ENCODE results near the gene SCIN. TPM values are rescaled to one million over a fixed set of nuclear protein-coding genes. Genes with fewer than 3 reads are reported as not detected.

SCIN gene
- total and polyA plus RNA-seq, 3 experiments from 2014 or later = 0.29 to 0.35 TPM; not detected in 1

- Histone ChIP-seq H3K27ac (ENCODE audit: low read depth, low read length) (no peak overlapping the region), H3K4me1 (ENCODE audit: insufficient read depth, low read length) (no peaks in the 10 kb centered on the region), H3K4me3 (ENCODE audit: low read length) (no peak overlapping the region), H3K36me3 (ENCODE audit: insufficient read depth, low read length) (no peaks in the 10 kb centered on the region), H3K9me3 (ENCODE audit: low read length) (no peaks in the 10 kb centered on the region), H3K27me3 (ENCODE audit: insufficient read depth, low read length, poor library complexity, severe bottlenecking) (no peaks in the 10 kb centered on the region)
- H3K27me3 Mint-ChIP-seq = peaks cover 6 to 12% of the 10 kb centered on the region in 2 donors
- no peaks in the 10 kb centered on the region for H3K4me1 Mint-ChIP-seq
- H3K27ac Mint-ChIP-seq = no peak overlapping the region
- H3K9me3 Mint-ChIP-seq = peaks cover 0 to 1% (median 0%) of the 10 kb centered on the region in 5 donors
- POLR2A ChIA-PET = no interaction called here
- CTCF ChIA-PET = no interaction called here
- no peak for DNase-seq
- H3K4me3 Mint-ChIP-seq = no peak overlapping the region
- no peaks in the 10 kb centered on the region for H3K36me3 Mint-ChIP-seq
Observed at GRCh38 chr7:12609561-12609960, 39.0 kb downstream of the SCIN start.

GRCh38 chr7:12610899-12611298 is 40.4 kb downstream of the SCIN start:
- Histone ChIP-seq H3K4me3 (ENCODE audit: low read length) (no peak overlapping the region), H3K27me3 (ENCODE audit: insufficient read depth, low read length, poor library complexity, severe bottlenecking) (no peaks in the 10 kb centered on the region), H3K27ac (ENCODE audit: low read depth, low read length) (no peak overlapping the region), H3K9me3 (ENCODE audit: low read length) (no peaks in the 10 kb centered on the region), H3K36me3 (ENCODE audit: insufficient read depth, low read length) (no peaks in the 10 kb centered on the region), H3K4me1 (ENCODE audit: insufficient read depth, low read length) (no peaks in the 10 kb centered on the region)
- DNase-seq = no peak
- H3K9me3 Mint-ChIP-seq = no peaks in the 10 kb centered on the region
- no peak overlapping the region for H3K27ac Mint-ChIP-seq
- no peak overlapping the region for H3K4me3 Mint-ChIP-seq
- H3K4me1 Mint-ChIP-seq = no peaks in the 10 kb centered on the region
- ChIA-PET CTCF (no interaction called here), POLR2A (no interaction called here)
- H3K27me3 Mint-ChIP-seq = peaks cover 6 to 12% of the 10 kb centered on the region in 2 donors
- H3K36me3 Mint-ChIP-seq = no peaks in the 10 kb centered on the region

- Histone ChIP-seq H3K36me3 (ENCODE audit: insufficient read depth, low read length) (no peaks in the 10 kb centered on the region), H3K4me3 (ENCODE audit: low read length) (no peak overlapping the region), H3K4me1 (ENCODE audit: insufficient read depth, low read length) (no peaks in the 10 kb centered on the region), H3K27ac (ENCODE audit: low read depth, low read length) (no peak overlapping the region), H3K9me3 (ENCODE audit: low read length) (no peaks in the 10 kb centered on the region), H3K27me3 (ENCODE audit: insufficient read depth, low read length, poor library complexity, severe bottlenecking) (no peaks in the 10 kb centered on the region)
- Mint-ChIP-seq H3K4me1 (no peaks in the 10 kb centered on the region), H3K36me3 (no peaks in the 10 kb centered on the region), H3K9me3 (no peaks in the 10 kb centered on the region), H3K4me3 (no peak overlapping the region), H3K27me3 (peaks cover 5 to 12% of the 10 kb centered on the region in 2 donors), H3K27ac (no peak overlapping the region)
- ChIA-PET POLR2A (no interaction called here), CTCF (no interaction called here)
- no peak for DNase-seq
Observed at GRCh38 chr7:12612622-12613021, 42.1 kb downstream of the SCIN start.

- Mint-ChIP-seq H3K27ac (no peak overlapping the region), H3K27me3 (no peaks in the 10 kb centered on the region), H3K9me3 (no peaks in the 10 kb centered on the region), H3K36me3 (no peaks in the 10 kb centered on the region), H3K4me1 (no peaks in the 10 kb centered on the region), H3K4me3 (no peak overlapping the region)
- Histone ChIP-seq H3K27ac (ENCODE audit: low read depth, low read length) (no peak overlapping the region), H3K4me1 (ENCODE audit: insufficient read depth, low read length) (no peaks in the 10 kb centered on the region), H3K9me3 (ENCODE audit: low read length) (no peaks in the 10 kb centered on the region), H3K36me3 (ENCODE audit: insufficient read depth, low read length) (no peaks in the 10 kb centered on the region), H3K27me3 (ENCODE audit: insufficient read depth, low read length, poor library complexity, severe bottlenecking) (no peaks in the 10 kb centered on the region), H3K4me3 (ENCODE audit: low read length) (no peak overlapping the region)
- ChIA-PET POLR2A (no interaction called here), CTCF (no interaction called here)
- no peak for DNase-seq
Observed at GRCh38 chr7:12619461-12620069, 49.0 kb downstream of the SCIN start.

GRCh38 chr7:12620371-12620770 is 49.9 kb downstream of the SCIN start:
- H3K27me3 ChIP-seq (ENCODE audit: insufficient read depth, low read length, poor library complexity, severe bottlenecking) = no peaks in the 10 kb centered on the region
- ChIA-PET POLR2A (no interaction called here), CTCF (interaction anchor here (1.0 kb wide), 1 partner anchor 19 kb away, joined by 3 read pairs; no protein-coding TSS in a partner anchor)
- no peak for DNase-seq
- no peaks in the 10 kb centered on the region for H3K36me3 Mint-ChIP-seq
- no peak overlapping the region for H3K4me3 ChIP-seq (ENCODE audit: low read length)
- H3K27me3 Mint-ChIP-seq = no peaks in the 10 kb centered on the region
- H3K9me3 Mint-ChIP-seq = no peaks in the 10 kb centered on the region
- H3K4me3 Mint-ChIP-seq = no peak overlapping the region
- no peak overlapping the region for H3K27ac Mint-ChIP-seq
- H3K9me3 ChIP-seq (ENCODE audit: low read length) = no peaks in the 10 kb centered on the region
- no peaks in the 10 kb centered on the region for H3K36me3 ChIP-seq (ENCODE audit: insufficient read depth, low read length)
- no peaks in the 10 kb centered on the region for H3K4me1 Mint-ChIP-seq
- no peaks in the 10 kb centered on the region for H3K4me1 ChIP-seq (ENCODE audit: insufficient read depth, low read length)
- H3K27ac ChIP-seq (ENCODE audit: low read depth, low read length) = no peak overlapping the region

- Mint-ChIP-seq H3K4me3 (no peak overlapping the region), H3K36me3 (no peaks in the 10 kb centered on the region), H3K9me3 (no peaks in the 10 kb centered on the region), H3K27me3 (peaks cover 2 to 4% of the 10 kb centered on the region in 2 donors), H3K4me1 (no peaks in the 10 kb centered on the region), H3K27ac (no peak overlapping the region)
- Histone ChIP-seq H3K4me3 (ENCODE audit: low read length) (no peak overlapping the region), H3K27me3 (ENCODE audit: insufficient read depth, low read length, poor library complexity, severe bottlenecking) (no peaks in the 10 kb centered on the region), H3K27ac (ENCODE audit: low read depth, low read length) (no peak overlapping the region), H3K4me1 (ENCODE audit: insufficient read depth, low read length) (no peaks in the 10 kb centered on the region), H3K9me3 (ENCODE audit: low read length) (no peaks in the 10 kb centered on the region), H3K36me3 (ENCODE audit: insufficient read depth, low read length) (no peaks in the 10 kb centered on the region)
- ChIA-PET CTCF (no interaction called here), POLR2A (no interaction called here)
- DNase-seq = no peak
Observed at GRCh38 chr7:12623223-12623622, 52.7 kb downstream of the SCIN start.

- H3K4me3 Mint-ChIP-seq = no peak overlapping the region
- no peaks in the 10 kb centered on the region for H3K36me3 Mint-ChIP-seq
- ChIA-PET CTCF (no interaction called here), POLR2A (no interaction called here)
- no peak for DNase-seq
- H3K27ac Mint-ChIP-seq = no peak overlapping the region
- no peaks in the 10 kb centered on the region for H3K4me1 ChIP-seq (ENCODE audit: insufficient read depth, low read length)
- no peak overlapping the region for H3K27ac ChIP-seq (ENCODE audit: low read depth, low read length)
- no peak overlapping the region for H3K4me3 ChIP-seq (ENCODE audit: low read length)
- no peaks in the 10 kb centered on the region for H3K9me3 Mint-ChIP-seq
- H3K27me3 Mint-ChIP-seq = peaks cover 2 to 8% of the 10 kb centered on the region in 2 donors
- H3K27me3 ChIP-seq (ENCODE audit: insufficient read depth, low read length, poor library complexity, severe bottlenecking) = no peaks in the 10 kb centered on the region
- H3K4me1 Mint-ChIP-seq = no peaks in the 10 kb centered on the region
- H3K36me3 ChIP-seq (ENCODE audit: insufficient read depth, low read length) = no peaks in the 10 kb centered on the region
- no peaks in the 10 kb centered on the region for H3K9me3 ChIP-seq (ENCODE audit: low read length)
Observed at GRCh38 chr7:12623885-12624498, 53.5 kb downstream of the SCIN start.

- no peaks in the 10 kb centered on the region for H3K36me3 Mint-ChIP-seq
- H3K27me3 Mint-ChIP-seq = peaks cover 2 to 23% of the 10 kb centered on the region in 2 donors
- CTCF ChIA-PET = no interaction called here
Observed at GRCh38 chr7:12625836-12626235, 55.3 kb downstream of the SCIN start.

More at GRCh38 chr7:12625836-12626235, 55.3 kb downstream of the SCIN start:
- H3K9me3 ChIP-seq (ENCODE audit: low read length) = no peaks in the 10 kb centered on the region
- H3K4me1 ChIP-seq (ENCODE audit: insufficient read depth, low read length) = no peaks in the 10 kb centered on the region
- POLR2A ChIA-PET = no interaction called here
- no peak for DNase-seq
- H3K27ac ChIP-seq (ENCODE audit: low read depth, low read length) = no peak overlapping the region
- H3K27ac Mint-ChIP-seq = no peak overlapping the region
- no peaks in the 10 kb centered on the region for H3K27me3 ChIP-seq (ENCODE audit: insufficient read depth, low read length, poor library complexity, severe bottlenecking)
- no peaks in the 10 kb centered on the region for H3K9me3 Mint-ChIP-seq
- H3K4me3 ChIP-seq (ENCODE audit: low read length) = no peak overlapping the region
- no peaks in the 10 kb centered on the region for H3K36me3 ChIP-seq (ENCODE audit: insufficient read depth, low read length)
- H3K4me3 Mint-ChIP-seq = no peak overlapping the region
- H3K4me1 Mint-ChIP-seq = no peaks in the 10 kb centered on the region
